ENCODE data around the gene TMEM33.

The TMEM33 gene

GRCh38 chr4:41935652-41936021 lies 408 bp downstream of the TMEM33 start:
- peak in 1 of 3 donors; percentile 2 for DNase-seq
- H3K27me3 ChIP-seq (replicated peaks; ENCODE audit: control insufficient read depth, insufficient read depth, low read length, poor library complexity, severe bottlenecking), result no peaks in the 10 kb centered on the region
- H3K27ac ChIP-seq (ENCODE audit: insufficient read depth, low read length, poor library complexity, severe bottlenecking), result peak overlapping the region; percentile 66
- H3K4me1 ChIP-seq (ENCODE audit: control insufficient read depth, insufficient read depth, low read length, poor library complexity, severe bottlenecking), result peaks cover 11% of the 10 kb centered on the region
- peak overlapping the region; percentile 97 for H3K4me3 ChIP-seq (ENCODE audit: insufficient read depth, low read depth, low read length, poor library complexity, severe bottlenecking)
- H3K9me3 ChIP-seq (ENCODE audit: control insufficient read depth, low read length), result no peaks in the 10 kb centered on the region
- peaks cover 3% of the 10 kb centered on the region for H3K36me3 ChIP-seq (ENCODE audit: control insufficient read depth, insufficient read depth, low read length)

GRCh38 chr4:41939016-41939626 lies 3.9 kb downstream of the TMEM33 start:
- DNase-seq, result no peak
- Histone ChIP-seq H3K27me3 (replicated peaks; ENCODE audit: control insufficient read depth, insufficient read depth, low read length, poor library complexity, severe bottlenecking) (no peaks in the 10 kb centered on the region), H3K4me3 (ENCODE audit: insufficient read depth, low read depth, low read length, poor library complexity, severe bottlenecking) (no peak overlapping the region), H3K4me1 (ENCODE audit: control insufficient read depth, insufficient read depth, low read length, poor library complexity, severe bottlenecking) (peaks cover 11% of the 10 kb centered on the region), H3K27ac (ENCODE audit: insufficient read depth, low read length, poor library complexity, severe bottlenecking) (no peak overlapping the region), H3K36me3 (ENCODE audit: control insufficient read depth, insufficient read depth, low read length) (peaks cover 4% of the 10 kb centered on the region), H3K9me3 (ENCODE audit: control insufficient read depth, low read length) (no peaks in the 10 kb centered on the region)

GRCh38 chr4:41940834-41941233 lies 5.6 kb downstream of the TMEM33 start:
- H3K36me3 ChIP-seq (ENCODE audit: control insufficient read depth, insufficient read depth, low read length), result peaks cover 15% of the 10 kb centered on the region
- no peaks in the 10 kb centered on the region for H3K27me3 ChIP-seq (replicated peaks; ENCODE audit: control insufficient read depth, insufficient read depth, low read length, poor library complexity, severe bottlenecking)
- no peak overlapping the region for H3K4me3 ChIP-seq (ENCODE audit: insufficient read depth, low read depth, low read length, poor library complexity, severe bottlenecking)
- no peak overlapping the region for H3K27ac ChIP-seq (ENCODE audit: insufficient read depth, low read length, poor library complexity, severe bottlenecking)
- DNase-seq, result no peak
- H3K4me1 ChIP-seq (ENCODE audit: control insufficient read depth, insufficient read depth, low read length, poor library complexity, severe bottlenecking), result peaks cover 4% of the 10 kb centered on the region
- no peaks in the 10 kb centered on the region for H3K9me3 ChIP-seq (ENCODE audit: control insufficient read depth, low read length)

DNA sequence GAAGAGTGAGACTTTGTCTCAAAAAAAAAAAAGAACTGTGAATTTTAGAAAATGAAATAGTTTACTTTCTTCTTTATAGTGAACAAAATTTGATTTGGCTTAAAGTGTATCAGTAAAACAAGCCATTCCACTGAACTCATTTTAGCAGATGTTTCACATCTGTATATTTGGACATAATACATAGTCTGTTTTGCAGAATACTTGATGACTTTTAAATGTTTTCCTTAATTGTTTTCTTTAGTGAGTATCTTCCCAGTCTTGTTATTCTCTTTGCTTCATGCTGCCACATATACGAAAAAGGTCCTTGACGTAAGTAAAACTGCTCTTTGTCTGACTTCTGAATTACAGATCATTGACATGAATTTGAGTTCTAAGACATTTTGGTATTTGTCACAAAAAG lies 8.3 kb downstream of the TMEM33 start:
- no peaks in the 10 kb centered on the region for H3K4me1 ChIP-seq (ENCODE audit: control insufficient read depth, insufficient read depth, low read length, poor library complexity, severe bottlenecking)
- no peak overlapping the region for H3K27ac ChIP-seq (ENCODE audit: insufficient read depth, low read length, poor library complexity, severe bottlenecking)
- DNase-seq, result no peak
- H3K4me3 ChIP-seq (ENCODE audit: insufficient read depth, low read depth, low read length, poor library complexity, severe bottlenecking), result no peak overlapping the region
- H3K27me3 ChIP-seq (replicated peaks; ENCODE audit: control insufficient read depth, insufficient read depth, low read length, poor library complexity, severe bottlenecking), result no peaks in the 10 kb centered on the region
- H3K9me3 ChIP-seq (ENCODE audit: control insufficient read depth, low read length), result no peaks in the 10 kb centered on the region
- peaks cover 22% of the 10 kb centered on the region for H3K36me3 ChIP-seq (ENCODE audit: control insufficient read depth, insufficient read depth, low read length)

GRCh38 chr4:41944089-41944488 lies 8.9 kb downstream of the TMEM33 start:
- Histone ChIP-seq H3K27ac (ENCODE audit: insufficient read depth, low read length, poor library complexity, severe bottlenecking) (no peak overlapping the region), H3K9me3 (ENCODE audit: control insufficient read depth, low read length) (no peaks in the 10 kb centered on the region), H3K27me3 (replicated peaks; ENCODE audit: control insufficient read depth, insufficient read depth, low read length, poor library complexity, severe bottlenecking) (no peaks in the 10 kb centered on the region), H3K36me3 (ENCODE audit: control insufficient read depth, insufficient read depth, low read length) (peaks cover 24% of the 10 kb centered on the region), H3K4me3 (ENCODE audit: insufficient read depth, low read depth, low read length, poor library complexity, severe bottlenecking) (no peak overlapping the region), H3K4me1 (ENCODE audit: control insufficient read depth, insufficient read depth, low read length, poor library complexity, severe bottlenecking) (no peaks in the 10 kb centered on the region)
- DNase-seq, result no peak

GRCh38 chr4:41949531-41949930 lies 14.3 kb downstream of the TMEM33 start:
- no peaks in the 10 kb centered on the region for H3K9me3 ChIP-seq (ENCODE audit: control insufficient read depth, low read length)
- DNase-seq, result no peak

DNA sequence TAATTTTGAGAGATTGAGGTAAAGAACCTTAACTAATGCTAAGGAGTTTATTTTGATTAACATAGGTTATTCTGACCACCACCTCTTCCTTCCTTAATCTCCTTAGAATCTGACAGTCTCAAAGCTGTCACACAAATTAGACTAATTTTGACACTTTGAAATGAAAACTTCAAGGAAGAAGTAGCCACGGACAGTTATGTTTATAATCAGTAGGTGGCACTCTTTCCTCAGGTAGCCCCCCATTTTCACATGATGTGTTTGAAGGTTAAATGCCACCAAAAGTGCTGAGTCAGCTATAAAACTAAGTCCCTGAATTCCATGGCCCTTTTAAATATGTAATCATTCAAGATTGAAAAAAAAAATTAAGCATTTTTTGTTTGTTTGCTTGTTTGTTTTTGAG lies 22.4 kb downstream of the TMEM33 start:
- Histone ChIP-seq H3K36me3 (ENCODE audit: control insufficient read depth, insufficient read depth, low read length) (peaks cover 16% of the 10 kb centered on the region), H3K27me3 (replicated peaks; ENCODE audit: control insufficient read depth, insufficient read depth, low read length, poor library complexity, severe bottlenecking) (no peaks in the 10 kb centered on the region), H3K27ac (ENCODE audit: insufficient read depth, low read length, poor library complexity, severe bottlenecking) (no peak overlapping the region), H3K4me3 (ENCODE audit: insufficient read depth, low read depth, low read length, poor library complexity, severe bottlenecking) (no peak overlapping the region), H3K9me3 (ENCODE audit: control insufficient read depth, low read length) (no peaks in the 10 kb centered on the region), H3K4me1 (ENCODE audit: control insufficient read depth, insufficient read depth, low read length, poor library complexity, severe bottlenecking) (no peaks in the 10 kb centered on the region)
- no peak for DNase-seq

More at GRCh38 chr4:41949531-41949930, 14.3 kb downstream of the TMEM33 start:
- Histone ChIP-seq H3K27me3 (replicated peaks; ENCODE audit: control insufficient read depth, insufficient read depth, low read length, poor library complexity, severe bottlenecking) (no peaks in the 10 kb centered on the region), H3K4me3 (ENCODE audit: insufficient read depth, low read depth, low read length, poor library complexity, severe bottlenecking) (no peak overlapping the region), H3K4me1 (ENCODE audit: control insufficient read depth, insufficient read depth, low read length, poor library complexity, severe bottlenecking) (no peaks in the 10 kb centered on the region), H3K36me3 (ENCODE audit: control insufficient read depth, insufficient read depth, low read length) (peaks cover 56% of the 10 kb centered on the region), H3K27ac (ENCODE audit: insufficient read depth, low read length, poor library complexity, severe bottlenecking) (no peak overlapping the region)

GRCh38 chr4:41963105-41963504 lies 27.9 kb downstream of the TMEM33 start:
- Histone ChIP-seq H3K36me3 (ENCODE audit: control insufficient read depth, insufficient read depth, low read length) (no peaks in the 10 kb centered on the region), H3K4me3 (ENCODE audit: insufficient read depth, low read depth, low read length, poor library complexity, severe bottlenecking) (no peak overlapping the region), H3K27me3 (replicated peaks; ENCODE audit: control insufficient read depth, insufficient read depth, low read length, poor library complexity, severe bottlenecking) (no peaks in the 10 kb centered on the region), H3K4me1 (ENCODE audit: control insufficient read depth, insufficient read depth, low read length, poor library complexity, severe bottlenecking) (no peaks in the 10 kb centered on the region), H3K9me3 (ENCODE audit: control insufficient read depth, low read length) (no peaks in the 10 kb centered on the region), H3K27ac (ENCODE audit: insufficient read depth, low read length, poor library complexity, severe bottlenecking) (no peak overlapping the region)
- DNase-seq, result no peak

DNA sequence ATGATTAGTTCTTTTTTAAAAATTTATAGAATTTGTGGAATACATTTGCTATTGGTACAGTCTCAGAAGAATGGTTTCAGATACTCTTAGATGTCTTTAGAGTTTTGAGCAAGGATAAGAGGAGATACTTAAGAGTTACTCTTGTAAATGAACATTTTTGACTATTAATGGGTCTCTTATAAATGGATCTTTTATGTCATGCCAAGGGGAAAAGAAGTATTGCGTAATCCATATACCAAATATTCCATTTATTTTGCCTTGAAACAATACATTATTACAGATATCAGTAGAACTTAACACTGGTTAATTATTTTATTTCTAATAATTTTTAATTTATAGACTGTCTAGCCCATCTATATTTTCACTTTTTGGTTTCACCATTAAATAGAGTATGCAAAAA lies 29.2 kb downstream of the TMEM33 start:
- H3K27me3 ChIP-seq (replicated peaks; ENCODE audit: control insufficient read depth, insufficient read depth, low read length, poor library complexity, severe bottlenecking), result no peaks in the 10 kb centered on the region
- H3K4me3 ChIP-seq (ENCODE audit: insufficient read depth, low read depth, low read length, poor library complexity, severe bottlenecking), result no peak overlapping the region
- no peak for DNase-seq
- no peaks in the 10 kb centered on the region for H3K9me3 ChIP-seq (ENCODE audit: control insufficient read depth, low read length)
- no peaks in the 10 kb centered on the region for H3K36me3 ChIP-seq (ENCODE audit: control insufficient read depth, insufficient read depth, low read length)
- no peaks in the 10 kb centered on the region for H3K4me1 ChIP-seq (ENCODE audit: control insufficient read depth, insufficient read depth, low read length, poor library complexity, severe bottlenecking)
- H3K27ac ChIP-seq (ENCODE audit: insufficient read depth, low read length, poor library complexity, severe bottlenecking), result no peak overlapping the region

GRCh38 chr4:41967392-41967791 lies 32.2 kb downstream of the TMEM33 start:
- DNase-seq, result no peak
- no peaks in the 10 kb centered on the region for H3K36me3 ChIP-seq (ENCODE audit: control insufficient read depth, insufficient read depth, low read length)
- H3K9me3 ChIP-seq (ENCODE audit: control insufficient read depth, low read length), result no peaks in the 10 kb centered on the region
- no peak overlapping the region for H3K4me3 ChIP-seq (ENCODE audit: insufficient read depth, low read depth, low read length, poor library complexity, severe bottlenecking)
- H3K27me3 ChIP-seq (replicated peaks; ENCODE audit: control insufficient read depth, insufficient read depth, low read length, poor library complexity, severe bottlenecking), result no peaks in the 10 kb centered on the region
- no peak overlapping the region for H3K27ac ChIP-seq (ENCODE audit: insufficient read depth, low read length, poor library complexity, severe bottlenecking)
- no peaks in the 10 kb centered on the region for H3K4me1 ChIP-seq (ENCODE audit: control insufficient read depth, insufficient read depth, low read length, poor library complexity, severe bottlenecking)
